HG02763 (cell line): ENCODE data around the gene PLEKHF1.
"Not testable (repeated sequence)": the region's sequence is repeated elsewhere in the genome, so short reads cannot be mapped to it uniquely, and the experiment has no call there.

Source experiments
- ATAC-seq: cut with Tn5 transposase; IDR thresholded peaks from one replicate; pipeline ENCODE4 v1.9.1; 2021; ENCODE audit warnings: mild to moderate bottlenecking, moderate library complexity; ENCODE audit not compliant: unreplicated experiment

The PLEKHF1 gene

DNA sequence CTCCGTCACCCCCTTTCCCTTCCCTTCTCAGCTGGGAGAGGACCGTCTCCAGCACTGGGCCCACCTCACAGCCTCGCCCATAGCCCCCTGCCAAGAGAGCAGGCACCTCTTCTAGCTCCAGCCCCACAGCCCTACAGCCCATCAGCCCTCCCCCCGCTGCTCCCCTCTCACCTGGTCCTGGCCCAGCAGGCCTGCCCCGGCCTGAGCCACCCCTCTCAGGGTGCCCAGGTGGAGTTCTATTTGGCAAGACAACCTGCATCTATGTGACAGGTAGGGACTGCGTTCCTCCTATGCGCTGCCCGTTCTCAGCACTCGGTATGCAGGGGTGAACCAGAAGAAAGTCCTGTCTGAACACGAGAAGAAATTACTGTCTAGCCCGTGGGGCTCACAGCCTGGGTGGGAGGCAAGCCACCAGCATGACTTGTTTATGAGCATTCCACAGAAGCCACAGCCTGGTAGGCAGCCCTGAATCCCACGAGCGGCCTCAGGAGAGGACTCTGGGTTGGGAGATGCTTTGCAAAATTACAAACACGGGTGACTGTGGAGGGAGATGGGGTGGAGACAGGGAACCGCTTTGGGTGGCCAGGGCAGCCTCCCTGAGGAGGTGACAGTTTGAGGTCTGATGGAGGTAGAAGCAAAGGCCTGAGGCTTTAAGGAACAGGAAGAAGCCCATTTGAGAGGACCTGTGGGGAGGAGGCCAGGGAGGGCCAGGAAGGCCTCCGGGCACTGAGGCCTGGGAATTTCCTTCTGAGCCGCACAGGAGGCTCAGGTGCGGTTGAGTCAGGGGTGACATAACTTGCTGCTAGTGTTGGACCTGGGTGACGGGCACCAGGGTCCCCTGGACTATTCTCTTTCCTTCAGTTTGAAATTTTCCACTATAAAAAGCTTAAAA, 1.2 kb upstream of the PLEKHF1 start:
- ATAC-seq = no peak

DNA sequence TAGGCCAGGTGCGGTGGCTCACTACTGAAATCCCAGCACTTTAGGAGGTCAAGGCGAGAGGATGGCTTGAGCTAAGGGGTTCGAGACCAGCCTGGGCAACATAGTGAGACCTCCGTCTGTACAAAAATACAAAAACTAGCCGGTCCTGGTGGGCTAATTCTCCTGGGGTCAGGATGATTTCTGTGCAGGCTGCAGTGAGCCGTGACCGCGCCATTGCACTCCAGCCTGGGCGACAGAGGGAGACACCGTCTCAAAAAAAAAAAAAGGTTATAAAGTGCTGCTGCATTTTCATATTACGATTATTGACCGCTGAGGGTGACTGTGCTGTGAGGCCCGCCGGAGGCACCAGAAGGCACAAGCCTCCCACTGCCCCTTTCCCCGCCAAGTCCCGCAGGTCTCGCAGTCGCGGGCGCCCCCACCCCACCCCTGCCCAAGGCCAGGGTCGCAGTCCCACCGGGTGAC, 477 bp upstream of the PLEKHF1 start:
- ATAC-seq = no peak

- ATAC-seq = no peak
These were observed 741 bp downstream of the PLEKHF1 start for GRCh38 chr19:29665826-29666577.

DNA sequence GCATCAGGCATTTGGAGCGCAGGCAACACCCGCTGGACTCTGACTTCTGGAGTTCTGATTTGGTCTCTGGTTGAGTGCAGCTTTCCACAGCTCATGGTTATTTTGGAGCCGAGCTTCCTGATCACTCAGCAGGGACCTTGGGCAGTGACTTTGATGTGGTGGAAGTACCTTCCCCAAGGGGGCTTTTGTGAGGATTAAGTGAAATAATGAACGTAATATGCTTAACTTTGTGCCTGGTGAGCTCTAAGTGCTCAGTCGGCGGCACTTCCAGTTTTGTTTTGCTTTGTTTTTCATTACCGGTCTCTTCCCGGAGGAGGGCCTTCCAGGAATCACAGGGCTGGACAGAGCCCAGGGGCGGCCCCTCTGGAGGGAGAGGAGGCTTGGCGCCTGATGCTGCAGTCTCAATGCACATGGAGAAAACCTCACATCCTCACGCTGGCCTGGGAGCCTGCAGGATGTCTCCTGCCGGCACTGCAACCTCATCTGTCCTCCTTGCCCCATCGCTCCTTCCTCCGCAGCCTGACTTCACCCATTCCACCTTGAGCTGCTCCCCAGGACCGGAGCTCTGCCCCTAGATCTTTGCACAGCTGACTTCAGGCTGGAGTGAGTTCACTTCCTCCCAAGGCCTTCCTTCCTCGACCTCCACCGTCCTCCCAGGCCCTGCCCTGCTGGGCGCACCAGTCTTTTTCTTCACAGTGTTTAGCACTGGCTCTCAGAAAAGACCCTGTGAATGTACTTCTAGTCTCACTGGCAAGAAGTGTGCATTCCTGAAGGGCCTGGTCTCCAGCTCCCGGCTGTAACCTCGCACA, 1.5 kb downstream of the PLEKHF1 start:
- no peak for ATAC-seq

GRCh38 chr19:29667387-29667783, 2.1 kb downstream of the PLEKHF1 start:
- ATAC-seq = no peak

- no peak for ATAC-seq
These were observed 2.7 kb downstream of the PLEKHF1 start for GRCh38 chr19:29667901-29668341.

- ATAC-seq = no peak
These were observed 3.7 kb downstream of the PLEKHF1 start for GRCh38 chr19:29668746-29669609.

DNA sequence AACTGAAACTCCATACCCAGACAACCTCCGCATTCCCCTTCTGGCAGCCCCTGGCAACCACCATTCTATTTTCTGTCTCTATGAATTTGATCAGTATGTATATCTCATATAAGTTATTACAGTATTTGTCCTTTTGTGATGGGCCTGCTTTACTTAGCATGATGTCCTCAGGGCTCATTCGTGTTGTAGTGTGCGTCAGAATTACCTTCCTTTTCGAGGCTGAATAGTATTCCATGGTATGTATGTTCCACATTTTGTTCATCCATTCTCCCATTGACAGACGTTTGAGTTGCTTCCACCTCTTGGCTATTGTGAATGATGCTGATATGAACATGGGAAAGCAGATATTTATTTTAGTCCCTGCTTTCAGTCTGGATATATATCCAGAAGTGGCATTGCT, 5.0 kb downstream of the PLEKHF1 start:
- no peak for ATAC-seq

DNA sequence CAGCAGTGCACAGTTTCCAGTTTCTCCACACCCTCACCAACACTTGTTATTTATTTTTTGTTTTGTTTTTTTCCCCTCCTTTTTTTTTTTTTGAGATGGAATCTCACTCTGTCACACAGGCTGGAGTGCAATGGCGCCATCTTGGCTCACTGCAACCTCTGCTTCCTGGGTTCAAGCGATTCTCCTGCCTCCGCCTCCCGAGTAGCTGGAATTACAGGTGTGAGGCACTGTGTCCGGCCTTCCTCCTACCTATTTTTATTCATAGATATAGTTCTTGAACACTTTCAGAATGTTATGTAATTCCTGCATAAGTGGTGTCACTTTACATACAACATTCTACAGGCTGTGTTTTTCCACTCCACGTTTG, 5.7 kb downstream of the PLEKHF1 start:
- ATAC-seq = not testable (repeated sequence)

- peak; percentile 63 for ATAC-seq
These were observed 6.3 kb downstream of the PLEKHF1 start for GRCh38 chr19:29671393-29672160.

GRCh38 chr19:29672319-29672932, 7.2 kb downstream of the PLEKHF1 start:
- no peak for ATAC-seq

- ATAC-seq = no peak
These were observed 7.7 kb downstream of the PLEKHF1 start for GRCh38 chr19:29672933-29673336.

DNA sequence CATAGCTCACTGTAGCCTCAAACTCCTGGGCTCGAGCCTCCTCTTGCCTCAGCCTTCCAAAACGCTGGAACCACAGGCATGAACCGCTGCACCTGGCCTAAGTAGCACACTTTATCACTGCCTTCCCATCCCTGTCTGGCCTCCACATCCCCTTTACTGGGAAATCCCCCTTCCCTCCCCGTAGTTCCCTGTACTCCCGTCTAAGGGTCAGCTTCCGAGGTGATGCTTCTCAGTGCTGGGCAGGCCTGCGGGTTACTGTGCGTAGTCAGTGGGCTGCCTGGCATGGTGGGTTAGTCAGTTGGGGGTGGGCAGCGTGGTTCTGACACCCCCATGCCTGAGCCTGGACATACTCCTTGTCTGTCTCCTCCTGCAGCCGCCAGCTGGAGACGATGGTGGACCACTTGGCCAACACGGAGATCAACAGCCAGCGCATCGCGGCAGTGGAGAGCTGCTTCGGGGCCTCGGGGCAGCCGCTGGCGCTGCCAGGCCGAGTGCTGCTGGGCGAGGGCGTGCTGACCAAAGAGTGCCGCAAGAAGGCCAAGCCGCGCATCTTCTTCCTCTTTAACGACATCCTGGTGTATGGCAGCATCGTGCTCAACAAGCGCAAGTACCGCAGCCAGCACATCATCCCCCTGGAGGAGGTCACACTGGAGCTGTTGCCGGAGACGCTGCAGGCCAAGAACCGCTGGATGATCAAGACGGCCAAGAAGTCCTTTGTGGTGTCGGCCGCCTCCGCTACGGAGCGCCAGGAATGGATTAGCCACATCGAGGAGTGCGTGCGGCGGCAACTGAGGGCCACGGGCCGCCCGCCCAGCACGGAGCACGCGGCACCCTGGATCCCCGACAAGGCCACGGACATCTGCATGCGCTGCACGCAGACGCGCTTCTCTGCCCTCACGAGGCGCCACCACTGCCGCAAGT, 8.4 kb downstream of the PLEKHF1 start:
- no peak for ATAC-seq

DNA sequence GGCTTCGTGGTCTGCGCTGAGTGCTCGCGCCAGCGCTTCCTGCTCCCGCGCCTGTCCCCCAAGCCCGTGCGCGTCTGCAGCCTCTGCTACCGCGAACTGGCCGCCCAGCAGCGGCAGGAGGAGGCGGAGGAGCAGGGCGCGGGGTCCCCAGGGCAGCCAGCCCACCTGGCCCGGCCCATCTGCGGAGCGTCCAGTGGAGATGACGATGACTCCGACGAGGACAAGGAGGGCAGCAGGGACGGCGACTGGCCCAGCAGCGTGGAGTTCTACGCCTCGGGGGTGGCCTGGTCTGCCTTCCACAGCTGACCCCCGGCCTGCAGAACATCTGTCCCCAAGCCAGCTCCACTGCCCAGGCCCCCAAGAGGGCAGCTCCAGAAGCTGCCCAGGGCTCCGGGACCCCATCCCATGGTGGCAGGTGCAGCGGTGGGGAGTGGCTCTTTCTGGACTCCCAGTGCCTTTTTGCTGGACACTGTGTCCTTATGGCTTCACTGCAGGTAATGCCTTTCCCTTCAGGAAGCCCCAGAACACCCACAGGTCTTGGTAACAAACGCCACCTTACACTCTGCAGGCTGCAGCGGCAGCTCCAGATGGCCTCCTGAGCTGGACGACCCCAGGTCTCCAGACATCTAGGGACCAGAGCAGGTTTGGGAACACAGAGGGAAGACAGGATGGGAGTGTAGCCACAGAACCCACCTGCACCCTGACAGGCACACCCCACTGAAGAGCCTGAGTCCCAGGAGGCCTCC, 9.3 kb downstream of the PLEKHF1 start:
- no peak for ATAC-seq

DNA sequence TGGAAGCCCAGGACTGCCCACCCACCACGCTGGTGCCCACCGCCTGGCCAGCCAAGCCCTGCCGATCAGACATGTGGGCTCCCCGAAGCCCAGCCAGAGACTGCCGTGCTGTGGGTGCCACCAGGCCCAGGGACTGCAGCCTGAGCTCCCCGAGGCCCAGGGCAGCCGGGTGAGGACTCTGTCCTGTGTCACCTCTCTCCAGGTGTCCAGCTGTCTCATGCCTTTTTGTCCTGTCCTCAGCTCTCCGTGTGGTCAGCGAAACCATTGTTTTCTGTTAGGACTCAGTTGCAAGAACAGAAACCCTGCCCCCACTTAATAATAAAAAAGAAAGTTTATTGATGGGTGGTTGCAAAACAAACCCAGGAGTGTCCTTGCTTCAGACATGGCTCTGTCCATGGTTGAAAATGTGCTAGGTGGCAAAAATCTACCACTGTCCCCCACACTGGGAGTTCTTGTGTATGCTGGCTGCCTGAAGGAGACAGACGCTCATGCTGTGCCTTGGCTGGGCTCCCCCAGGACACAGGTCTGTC, 9.9 kb downstream of the PLEKHF1 start:
- no peak for ATAC-seq

DNA sequence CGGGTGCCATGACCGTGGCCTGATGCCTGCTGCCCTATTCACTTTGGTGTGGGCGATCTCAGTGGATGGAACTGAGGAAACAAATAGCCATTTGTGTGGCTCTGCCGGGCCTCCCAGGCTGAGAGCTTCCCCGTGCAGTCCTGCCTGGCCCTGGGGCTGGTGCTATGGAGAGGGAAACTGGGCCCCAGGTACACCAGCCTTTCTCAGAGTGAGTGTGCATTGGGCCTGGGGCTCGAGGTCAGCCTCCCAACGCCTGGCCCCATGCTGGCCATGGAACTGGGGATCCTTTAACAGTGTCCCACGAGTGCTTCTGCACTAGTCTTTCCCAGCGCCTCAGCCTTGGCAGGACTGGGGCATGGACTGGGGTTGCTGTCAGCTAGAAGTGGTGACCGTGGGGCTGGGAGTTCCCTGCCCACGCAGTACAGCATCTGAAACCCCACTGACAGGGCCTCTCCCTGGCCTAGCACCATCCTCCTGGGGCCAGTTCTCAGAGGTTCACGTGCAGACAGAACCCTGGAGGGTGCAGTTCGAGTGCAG, 10.5 kb downstream of the PLEKHF1 start:
- ATAC-seq = no peak

DNA sequence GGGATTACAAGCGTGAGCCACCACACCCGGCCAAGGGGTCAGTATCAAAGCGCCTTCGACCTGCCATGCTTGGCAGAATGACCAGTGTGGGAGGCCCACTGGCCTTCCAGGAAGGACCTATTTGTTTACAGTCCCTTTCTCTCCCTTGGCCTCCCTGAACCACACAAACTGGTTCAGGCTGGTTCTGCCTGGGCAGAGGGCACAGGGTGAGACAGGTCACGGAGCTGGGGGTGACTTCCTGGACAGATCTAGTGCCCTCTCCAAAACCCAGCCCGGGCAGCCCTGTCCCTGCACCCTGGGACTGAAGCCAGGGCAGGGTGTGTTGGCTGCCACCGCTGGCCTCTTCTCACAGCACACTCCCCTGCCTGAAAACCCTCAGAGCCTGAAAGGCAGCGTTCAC, 11.3 kb downstream of the PLEKHF1 start:
- ATAC-seq = no peak
